NCI-H1092 treated with DMSO at 0.1 percent for 48 hours (cell line): ENCODE data around the gene PLA2G2E.
A peak's percentile ranks its signal among the peaks of the same experiment; 100 is the strongest.
"Not testable (repeated sequence)": the region's sequence is repeated elsewhere in the genome, so short reads cannot be mapped to it uniquely, and the experiment has no call there.

ENCODE experiments used
- DNase-seq: peaks from one replicate; lab custom pipeline; 2025; lab: John Stamatoyannopoulos, UW

PLA2G2E gene

GRCh38 chr1:19882111-19883071, 41.0 kb downstream of the PLA2G2E start, which contains the start of gene OTUD3:
Gene OTUD3 (plus strand): TSS chr1:19882395. CDS start chr1:19882514, 119 bp downstream.
- DNase-seq, result peak; percentile 99

- not testable (repeated sequence) for DNase-seq
Observed at GRCh38 chr1:19880841-19881240, 42.6 kb downstream of the PLA2G2E start.

GRCh38 chr1:19879661-19880060, 43.8 kb downstream of the PLA2G2E start:
- DNase-seq, result no peak

GRCh38 chr1:19879227-19879626, 44.2 kb downstream of the PLA2G2E start:
- DNase-seq, result no peak

- DNase-seq, result no peak
Observed at GRCh38 chr1:19878637-19878985, 44.8 kb downstream of the PLA2G2E start.

- DNase-seq, result peak; percentile 8
Observed at GRCh38 chr1:19877821-19878636, 45.4 kb downstream of the PLA2G2E start.

GRCh38 chr1:19877181-19877750, 46.2 kb downstream of the PLA2G2E start:
- no peak for DNase-seq

- DNase-seq, result peak; percentile 40
Observed at GRCh38 chr1:19872190-19872589, 51.2 kb downstream of the PLA2G2E start.
